PC-9 (cell line): Measurements from ENCODE around the gene ACBD6. TPM values are rescaled to one million over a fixed set of nuclear protein-coding genes. Genes with fewer than 3 reads are reported as not detected.

Experiments
- BruUV-seq: library from RNA; stranded (reverse); fragments of 400-500 nt; replicated peaks from 2 replicates; lab custom pipeline; 2021; lab: Mats Ljungman, UMichigan
- CTCF ChIA-PET: fragments of 300-600 bp; sonication (Branson Sonifier 250); formaldehyde crosslinking; loops from one replicate; lab custom pipeline; 2022; ENCODE audit warnings: antibody characterized with exemption; lab: Charles Lee
- POLR2A ChIA-PET: fragments of 300-600 bp; sonication (Branson Sonifier 250); formaldehyde crosslinking; loops from one replicate; lab custom pipeline; 2022; ENCODE audit warnings: antibody characterized with exemption; ENCODE audit not compliant: unreplicated experiment; lab: Charles Lee
- DNase-seq, 2 experiments: peaks; one replicate each; pipeline versions ENCODE4 v3.0.0 to v3.0.0-alpha.2; 2015 to 2022; ENCODE audit warnings: mixed read lengths in 1 of 2
- H2AFZ ChIP-seq: fragments of 200-600 bp; sonication (generic); 2 replicates; pipeline ENCODE4 v1.8.1; 2017; ENCODE audit warnings: antibody characterized with exemption
- H3F3A ChIP-seq: fragments of 200-600 bp; sonication (generic); 2 replicates; pipeline ENCODE4 v1.8.1; 2017; ENCODE audit warnings: antibody characterized with exemption, mild to moderate bottlenecking, low read depth; ENCODE audit not compliant: insufficient read depth
- H3K27ac ChIP-seq: fragments of 200-600 bp; sonication (generic); 2 replicates; pipeline ENCODE4 v1.6.1; 2016; ENCODE audit warnings: mixed run types
- H3K27me3 ChIP-seq: fragments of 200-600 bp; sonication (generic); 2 replicates; pipeline ENCODE4 v1.6.1; 2016; ENCODE audit warnings: low read depth, mixed run types; ENCODE audit not compliant: insufficient read depth
- H3K36me3 ChIP-seq: fragments of 200-600 bp; sonication (generic); 2 replicates; pipeline ENCODE4 v1.6.1; 2016; ENCODE audit warnings: low read depth, mixed run types
- H3K4me1 ChIP-seq: fragments of 200-600 bp; sonication (generic); replicated peaks from 2 replicates; pipeline ENCODE4 v1.6.1; 2016; ENCODE audit warnings: mixed run types; ENCODE audit not compliant: insufficient read depth
- H3K4me2 ChIP-seq: fragments of 200-600 bp; sonication (generic); 2 replicates; pipeline ENCODE4 v1.6.1; 2017; ENCODE audit warnings: mixed run types
- H3K4me3 ChIP-seq: fragments of 200-600 bp; sonication (generic); 2 replicates; pipeline ENCODE4 v1.6.1; 2016; ENCODE audit warnings: mixed run types
- H3K79me2 ChIP-seq: fragments of 200-600 bp; sonication (generic); 2 replicates; pipeline ENCODE4 v1.6.1; 2017; ENCODE audit warnings: low read depth, mixed run types
- H3K9me2 ChIP-seq: fragments of 200-600 bp; sonication (generic); 2 replicates; pipeline ENCODE4 v1.8.1; 2017; ENCODE audit warnings: mild to moderate bottlenecking; ENCODE audit not compliant: insufficient read depth
- H3K9me3 ChIP-seq: fragments of 200-600 bp; sonication (generic); 2 replicates; pipeline ENCODE4 v1.8.1; 2016; ENCODE audit warnings: low read depth; ENCODE audit not compliant: insufficient read depth
- H4K20me1 ChIP-seq: fragments of 200-600 bp; sonication (generic); 2 replicates; pipeline ENCODE4 v1.8.1; 2017; ENCODE audit not compliant: insufficient read depth
- EZH2 ChIP-seq: fragments of 200-600 bp; sonication (generic); IDR thresholded peaks from 2 replicates; pipeline ENCODE4 v1.8.0; 2017; ENCODE audit warnings: antibody characterized with exemption, low read depth
- intact Hi-C: fragments of 100-400 bp; cut with micrococcal nuclease; formaldehyde crosslinking; loops from one replicate; pipeline ENCODE4 v1.10.0; 2022; ENCODE audit not compliant: unreplicated experiment
- total RNA-seq: library from RNA; stranded (reverse); gene quantifications from 2 replicates; pipeline ENCODE4 v1.2.3, GENCODE V29; 2021
- TF ChIP-seq, protein P1 (sequence below): fragments of 200-600 bp; sonication (generic); conservative IDR thresholded peaks from 2 replicates; pipeline ENCODE4 v1.6.1; 2017; ENCODE audit warnings: mixed run types, antibody characterized with exemption, mild to moderate bottlenecking, moderate library complexity

Gene ACBD6
- total RNA-seq, 1 experiment from 2014 or later, result 61.0 TPM

DNA sequence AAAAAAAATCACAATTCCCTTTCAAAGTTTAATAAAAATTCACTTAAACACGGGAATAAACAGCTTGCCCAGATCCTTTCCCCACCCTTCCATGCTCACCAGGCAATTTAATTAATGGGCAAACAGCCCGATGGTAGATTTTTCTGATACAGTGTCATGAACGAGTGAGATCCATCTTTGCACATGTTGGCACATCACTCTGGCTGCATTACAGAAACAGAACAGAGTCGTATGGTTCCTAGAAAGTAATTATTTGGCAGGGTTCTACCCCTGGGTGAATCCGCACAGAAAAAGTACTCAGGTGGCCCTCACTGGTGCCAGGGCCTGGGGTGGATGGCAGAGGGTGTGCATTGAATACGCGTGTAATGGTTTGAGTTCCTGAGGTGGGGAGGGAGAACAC is 31.8 kb upstream of the ACBD6 start:
- Histone ChIP-seq H3K4me2 (no peak overlapping the region), H3K4me1 (peaks cover 9% of the 10 kb centered on the region; the same call in 1 of the 2 replicates), H3K4me3 (no peak overlapping the region), H3K27ac (no peak overlapping the region), H4K20me1 (no peaks in the 10 kb centered on the region), H3K9me2 (no peaks in the 10 kb centered on the region), H3K36me3 (no peaks in the 10 kb centered on the region), H3F3A (no peaks in the 10 kb centered on the region), H3K27me3 (no peaks in the 10 kb centered on the region), H2AFZ (no peak overlapping the region), H3K9me3 (peaks cover 4% of the 10 kb centered on the region; the same call in 1 of the 2 replicates), H3K79me2 (no peaks in the 10 kb centered on the region)
- BruUV-seq, result no TSS peak
- TF ChIP-seq EZH2, result no peak
- TF ChIP-seq, protein P1, sequence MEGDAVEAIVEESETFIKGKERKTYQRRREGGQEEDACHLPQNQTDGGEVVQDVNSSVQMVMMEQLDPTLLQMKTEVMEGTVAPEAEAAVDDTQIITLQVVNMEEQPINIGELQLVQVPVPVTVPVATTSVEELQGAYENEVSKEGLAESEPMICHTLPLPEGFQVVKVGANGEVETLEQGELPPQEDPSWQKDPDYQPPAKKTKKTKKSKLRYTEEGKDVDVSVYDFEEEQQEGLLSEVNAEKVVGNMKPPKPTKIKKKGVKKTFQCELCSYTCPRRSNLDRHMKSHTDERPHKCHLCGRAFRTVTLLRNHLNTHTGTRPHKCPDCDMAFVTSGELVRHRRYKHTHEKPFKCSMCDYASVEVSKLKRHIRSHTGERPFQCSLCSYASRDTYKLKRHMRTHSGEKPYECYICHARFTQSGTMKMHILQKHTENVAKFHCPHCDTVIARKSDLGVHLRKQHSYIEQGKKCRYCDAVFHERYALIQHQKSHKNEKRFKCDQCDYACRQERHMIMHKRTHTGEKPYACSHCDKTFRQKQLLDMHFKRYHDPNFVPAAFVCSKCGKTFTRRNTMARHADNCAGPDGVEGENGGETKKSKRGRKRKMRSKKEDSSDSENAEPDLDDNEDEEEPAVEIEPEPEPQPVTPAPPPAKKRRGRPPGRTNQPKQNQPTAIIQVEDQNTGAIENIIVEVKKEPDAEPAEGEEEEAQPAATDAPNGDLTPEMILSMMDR, result no peak
- intact Hi-C loops, result loop anchor here (5.0 kb wide), 3 partner anchors 98 to 328 kb away; partner anchors contain the start of gene XPR1
- ChIA-PET POLR2A (no interaction called here), CTCF (no interaction called here)
- DNase-seq, result no peak

DNA sequence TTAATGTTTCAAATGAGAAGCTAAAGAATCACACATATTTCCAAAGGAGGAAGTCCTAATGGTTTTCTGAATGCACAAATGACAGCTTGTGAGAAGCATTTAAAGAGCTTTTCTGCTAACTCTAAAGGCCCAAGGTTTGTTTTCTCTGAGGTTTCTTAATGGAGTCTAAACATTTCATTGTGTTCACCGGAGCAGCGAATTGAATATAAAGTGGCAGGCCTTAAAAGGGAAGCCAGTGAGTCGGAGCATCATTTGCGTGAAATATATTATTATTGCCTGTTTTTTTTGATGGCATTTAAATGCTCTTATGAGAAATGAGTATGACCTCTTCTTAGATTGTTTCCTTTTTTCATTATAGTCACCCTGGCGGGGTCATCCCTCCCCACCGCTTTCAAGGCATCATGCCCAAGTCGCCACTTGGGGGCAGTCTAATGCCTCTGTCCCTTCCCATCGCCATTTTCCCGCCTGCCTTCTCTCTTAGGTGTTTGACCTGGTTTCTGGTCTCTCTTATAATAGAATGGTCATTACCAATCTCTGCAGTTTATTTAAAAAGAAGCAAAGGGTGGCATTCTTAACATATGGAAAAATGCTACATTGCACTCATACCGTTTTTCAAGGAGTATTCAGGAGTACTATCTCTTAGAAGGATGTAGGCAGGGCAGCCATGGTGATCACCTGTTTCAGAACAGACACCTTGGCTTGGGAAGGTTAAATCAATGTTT is 31.1 kb upstream of the ACBD6 start:
- no peak overlapping the region for H3K4me3 ChIP-seq
- no peak overlapping the region for H3K27ac ChIP-seq
- H3F3A ChIP-seq, result no peaks in the 10 kb centered on the region
- H3K9me3 ChIP-seq, result peaks cover 4% of the 10 kb centered on the region; the same call in 1 of the 2 replicates
- intact Hi-C loops, result loop anchor here (5.0 kb wide), 3 partner anchors 99 to 329 kb away; partner anchors contain the start of gene XPR1
- H2AFZ ChIP-seq, result no peak overlapping the region
- no peaks in the 10 kb centered on the region for H3K9me2 ChIP-seq
- no peak overlapping the region for H3K4me2 ChIP-seq
- BruUV-seq, result no TSS peak
- no peaks in the 10 kb centered on the region for H4K20me1 ChIP-seq
- CTCF ChIA-PET, result no interaction called here
- no peak for TF ChIP-seq EZH2
- TF ChIP-seq, protein P1, result peak; percentile 75
- peak in 1 of 2 experiments; percentile 51 for DNase-seq
- no peaks in the 10 kb centered on the region for H3K27me3 ChIP-seq
- H3K79me2 ChIP-seq, result no peaks in the 10 kb centered on the region
- POLR2A ChIA-PET, result no interaction called here
- H3K4me1 ChIP-seq, result peaks cover 9% of the 10 kb centered on the region; the same call in 1 of the 2 replicates
- no peaks in the 10 kb centered on the region for H3K36me3 ChIP-seq

DNA sequence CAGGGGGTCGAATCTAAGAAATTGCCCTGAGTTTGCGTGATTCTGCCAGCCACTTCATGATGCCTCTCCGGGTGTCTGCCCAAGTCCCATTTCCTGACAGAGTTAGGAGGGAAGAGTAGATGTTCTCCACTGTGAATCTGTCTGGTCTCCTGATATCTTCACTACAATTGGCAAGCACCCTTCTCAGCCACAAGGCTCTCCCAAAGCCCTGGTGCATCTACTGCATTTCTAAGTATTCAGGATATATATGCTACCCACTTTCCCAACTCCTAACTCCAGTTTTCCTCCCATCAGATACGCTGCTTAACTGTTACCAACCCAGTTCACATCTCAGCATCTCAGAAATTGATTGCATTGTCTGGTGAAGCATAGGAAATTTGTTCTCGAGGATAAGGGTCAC is 30.5 kb upstream of the ACBD6 start:
- Histone ChIP-seq H4K20me1 (no peaks in the 10 kb centered on the region), H3K36me3 (no peaks in the 10 kb centered on the region), H3K4me2 (no peak overlapping the region), H2AFZ (no peak overlapping the region), H3F3A (no peaks in the 10 kb centered on the region), H3K9me3 (peaks cover 4% of the 10 kb centered on the region; the same call in 1 of the 2 replicates), H3K4me1 (peaks cover 9% of the 10 kb centered on the region; the same call in 1 of the 2 replicates), H3K27ac (no peak overlapping the region), H3K27me3 (no peaks in the 10 kb centered on the region), H3K4me3 (no peak overlapping the region), H3K9me2 (no peaks in the 10 kb centered on the region), H3K79me2 (no peaks in the 10 kb centered on the region)
- CTCF ChIA-PET, result no interaction called here
- DNase-seq, result no peak
- intact Hi-C loops, result loop anchor here (5.0 kb wide), 3 partner anchors 99 to 329 kb away; partner anchors contain the start of gene XPR1
- POLR2A ChIA-PET, result no interaction called here
- no peak for TF ChIP-seq EZH2
- TF ChIP-seq, protein P1, result no peak
- no TSS peak for BruUV-seq
